ENCODE data around the gene ARID3A.

The ARID3A gene

DNA sequence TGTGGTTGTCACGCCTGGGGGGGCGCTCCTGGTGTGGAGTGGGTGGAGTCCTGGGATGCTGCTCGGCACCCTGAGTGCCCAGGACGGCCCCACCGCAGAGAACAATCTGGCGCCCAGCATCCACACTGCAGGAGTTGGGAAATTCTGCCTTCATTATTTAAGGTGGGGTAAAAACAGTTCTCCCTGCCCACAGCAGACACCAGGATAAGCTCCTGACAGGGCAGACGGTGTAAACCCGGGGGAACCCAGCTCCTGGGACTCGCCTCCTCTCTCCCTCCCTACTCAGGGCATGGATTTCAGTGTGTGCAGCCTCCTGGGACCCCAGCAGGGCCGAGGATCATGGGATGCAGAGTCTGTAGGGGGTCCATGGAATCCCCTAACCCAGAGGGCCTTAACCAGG is 50.6 kb downstream of the ARID3A start:
- Histone ChIP-seq H3K4ac (ENCODE audit: low read length) (no peak overlapping the region), H3K4me3 (ENCODE audit: low read length in 2 of 2) (no peak overlapping the region), H2BK5ac (ENCODE audit: low read length) (no peak overlapping the region), H3K36me3 (replicated peaks in 1 of 2; ENCODE audit: control insufficient read depth in 2 of 2, insufficient read depth in 2 of 2, low read length in 2 of 2) (peaks cover 4 to 20% of the 10 kb centered on the region in 2 donors), H3K4me1 (ENCODE audit: control insufficient read depth in 2 of 2, insufficient read depth in 1 of 2, low read depth in 1 of 2, low read length in 2 of 2) (peaks cover 15% of the 10 kb centered on the region in 2 donors), H3K27me3 (ENCODE audit: control insufficient read depth in 3 of 3, insufficient read depth in 3 of 3, low read depth in 1 of 3, low read length in 3 of 3) (no peaks in the 10 kb centered on the region), H2BK120ac (ENCODE audit: low read depth, low read length) (no peak overlapping the region), H2BK15ac (ENCODE audit: low read length) (no peak overlapping the region), H4K8ac (ENCODE audit: low read depth, low read length) (no peak overlapping the region), H3K79me1 (ENCODE audit: low read depth, low read length) (peaks cover 1% of the 10 kb centered on the region), H4K91ac (ENCODE audit: low read depth, low read length, poor library complexity) (no peak overlapping the region), H3K4me2 (ENCODE audit: insufficient read depth, low read length, poor library complexity, severe bottlenecking) (no peak overlapping the region), H3K9me3 (replicated peaks in 1 of 2; ENCODE audit: control insufficient read depth in 2 of 2, insufficient read depth in 1 of 2, low read depth in 1 of 2, low read length in 2 of 2) (peaks cover 0 to 5% of the 10 kb centered on the region in 2 donors), H2AFZ (ENCODE audit: low read length) (no peak overlapping the region), H3K23ac (ENCODE audit: low read depth, low read length, poor library complexity) (no peak overlapping the region), H3K18ac (ENCODE audit: low read length) (no peak overlapping the region), H3K14ac (ENCODE audit: low read length) (no peak overlapping the region), H2AK5ac (ENCODE audit: low read depth, low read length) (no peak overlapping the region), H3K9ac (ENCODE audit: low read depth, low read length, poor library complexity) (no peak overlapping the region), H2BK12ac (ENCODE audit: low read length) (no peak overlapping the region), H3K27ac (replicated peaks; ENCODE audit: low read length) (no peak overlapping the region)
- DNase-seq (ENCODE audit: low spot score) = no peak
- WGBS, 2 donors (ENCODE audit: extremely low coverage in 2 of 2, insufficient read length in 2 of 2, insufficient replicate concordance in 1 of 2) = no CpG with 5 or more reads among the region's 10 CpGs

DNA sequence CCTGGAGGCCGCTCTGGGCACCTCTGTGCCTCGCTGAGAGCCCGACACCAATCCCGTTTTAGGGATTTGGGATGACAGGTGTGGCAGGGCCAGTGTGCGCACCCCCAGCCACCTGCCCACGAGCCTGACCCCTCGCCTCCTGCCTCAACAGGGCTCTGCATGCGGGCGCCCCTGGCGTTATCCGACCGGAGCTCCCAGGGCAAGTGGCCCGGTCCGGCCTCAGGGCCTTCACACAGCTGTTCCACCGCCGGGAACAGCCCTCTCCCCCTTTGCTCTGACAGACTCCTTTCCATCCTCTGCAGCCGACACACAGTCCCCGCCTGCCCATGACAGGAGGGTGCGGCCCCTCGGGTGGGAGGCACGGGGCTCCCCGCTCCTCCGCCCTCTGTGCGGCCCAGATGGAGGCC is 51.2 kb downstream of the ARID3A start:
- Histone ChIP-seq H3K4ac (ENCODE audit: low read length) (no peak overlapping the region), H3K36me3 (replicated peaks in 1 of 2; ENCODE audit: control insufficient read depth in 2 of 2, insufficient read depth in 2 of 2, low read length in 2 of 2) (peaks cover 2 to 15% of the 10 kb centered on the region in 2 donors), H3K4me3 (ENCODE audit: low read length in 2 of 2) (no peak overlapping the region), H2AK5ac (ENCODE audit: low read depth, low read length) (no peak overlapping the region), H2BK5ac (ENCODE audit: low read length) (peak overlapping the region; percentile 75), H2BK120ac (ENCODE audit: low read depth, low read length) (no peak overlapping the region), H3K79me1 (ENCODE audit: low read depth, low read length) (peaks cover 1% of the 10 kb centered on the region), H3K23ac (ENCODE audit: low read depth, low read length, poor library complexity) (peak overlapping the region; percentile 31), H3K4me1 (ENCODE audit: control insufficient read depth in 2 of 2, insufficient read depth in 1 of 2, low read depth in 1 of 2, low read length in 2 of 2) (peaks cover 15% of the 10 kb centered on the region in 2 donors), H3K9ac (ENCODE audit: low read depth, low read length, poor library complexity) (no peak overlapping the region), H3K27me3 (ENCODE audit: control insufficient read depth in 3 of 3, insufficient read depth in 3 of 3, low read depth in 1 of 3, low read length in 3 of 3) (no peaks in the 10 kb centered on the region), H2BK12ac (ENCODE audit: low read length) (no peak overlapping the region), H3K4me2 (ENCODE audit: insufficient read depth, low read length, poor library complexity, severe bottlenecking) (peak overlapping the region; percentile 3), H2AFZ (ENCODE audit: low read length) (no peak overlapping the region), H4K91ac (ENCODE audit: low read depth, low read length, poor library complexity) (peak overlapping the region; percentile 30), H2BK15ac (ENCODE audit: low read length) (no peak overlapping the region), H3K27ac (replicated peaks; ENCODE audit: low read length) (no peak overlapping the region), H3K14ac (ENCODE audit: low read length) (no peak overlapping the region), H4K8ac (ENCODE audit: low read depth, low read length) (no peak overlapping the region), H3K9me3 (replicated peaks in 1 of 2; ENCODE audit: control insufficient read depth in 2 of 2, insufficient read depth in 1 of 2, low read depth in 1 of 2, low read length in 2 of 2) (peaks cover 0 to 3% of the 10 kb centered on the region in 2 donors), H3K18ac (ENCODE audit: low read length) (peak overlapping the region; percentile 17)
- no CpG with 5 or more reads among the region's 24 CpGs for WGBS, 2 donors (ENCODE audit: extremely low coverage in 2 of 2, insufficient read length in 2 of 2, insufficient replicate concordance in 1 of 2)
- DNase-seq (ENCODE audit: low spot score) = no peak

DNA sequence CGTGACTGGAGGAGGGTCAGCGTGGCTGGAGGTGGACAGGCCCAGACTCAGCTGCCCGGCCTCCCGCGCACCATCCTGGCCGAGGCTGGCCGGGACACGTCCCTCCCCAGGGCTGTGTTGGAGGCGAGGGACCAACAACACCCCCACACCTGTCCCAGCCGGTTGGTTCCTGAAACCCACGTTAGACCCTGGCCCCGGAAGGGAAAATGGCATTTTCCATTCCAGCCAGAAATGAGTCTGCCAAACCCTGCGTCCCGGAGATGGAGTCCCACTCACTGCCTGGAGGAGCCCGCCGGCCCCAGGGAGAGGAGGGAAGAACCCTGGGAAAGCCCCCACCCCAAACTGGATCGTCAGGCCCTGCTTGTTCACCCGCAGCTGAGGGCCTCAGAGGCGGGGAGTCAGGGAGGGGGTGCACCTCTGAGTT is 53.5 kb downstream of the ARID3A start:
- Histone ChIP-seq H3K18ac (ENCODE audit: low read length) (peak overlapping the region; percentile 33), H2BK120ac (ENCODE audit: low read depth, low read length) (peak overlapping the region; percentile 44), H4K8ac (ENCODE audit: low read depth, low read length) (no peak overlapping the region), H3K23ac (ENCODE audit: low read depth, low read length, poor library complexity) (peak overlapping the region; percentile 11), H3K9ac (ENCODE audit: low read depth, low read length, poor library complexity) (peak overlapping the region; percentile 56), H2BK15ac (ENCODE audit: low read length) (no peak overlapping the region), H2BK12ac (ENCODE audit: low read length) (peak overlapping the region; percentile 48), H2BK5ac (ENCODE audit: low read length) (no peak overlapping the region), H3K79me1 (ENCODE audit: low read depth, low read length) (peaks cover 3% of the 10 kb centered on the region), H3K27ac (replicated peaks; ENCODE audit: low read length) (peak overlapping the region; percentile 67), H3K9me3 (replicated peaks in 1 of 2; ENCODE audit: control insufficient read depth in 2 of 2, insufficient read depth in 1 of 2, low read depth in 1 of 2, low read length in 2 of 2) (no peaks in the 10 kb centered on the region), H3K4ac (ENCODE audit: low read length) (peak overlapping the region; percentile 8), H3K4me3 (ENCODE audit: low read length in 2 of 2) (no peak overlapping the region), H3K14ac (ENCODE audit: low read length) (peak overlapping the region; percentile 56), H3K27me3 (ENCODE audit: control insufficient read depth in 3 of 3, insufficient read depth in 3 of 3, low read depth in 1 of 3, low read length in 3 of 3) (no peaks in the 10 kb centered on the region), H4K91ac (ENCODE audit: low read depth, low read length, poor library complexity) (no peak overlapping the region), H3K36me3 (replicated peaks in 1 of 2; ENCODE audit: control insufficient read depth in 2 of 2, insufficient read depth in 2 of 2, low read length in 2 of 2) (peaks cover 0 to 3% of the 10 kb centered on the region in 2 donors), H3K4me1 (ENCODE audit: control insufficient read depth in 2 of 2, insufficient read depth in 1 of 2, low read depth in 1 of 2, low read length in 2 of 2) (peaks cover 16 to 20% of the 10 kb centered on the region in 2 donors), H3K4me2 (ENCODE audit: insufficient read depth, low read length, poor library complexity, severe bottlenecking) (no peak overlapping the region), H2AFZ (ENCODE audit: low read length) (peak overlapping the region; percentile 45), H2AK5ac (ENCODE audit: low read depth, low read length) (peak overlapping the region; percentile 72)
- no CpG with 5 or more reads among the region's 19 CpGs for WGBS, 2 donors (ENCODE audit: extremely low coverage in 2 of 2, insufficient read length in 2 of 2, insufficient replicate concordance in 1 of 2)
- no peak for DNase-seq (ENCODE audit: low spot score)

DNA sequence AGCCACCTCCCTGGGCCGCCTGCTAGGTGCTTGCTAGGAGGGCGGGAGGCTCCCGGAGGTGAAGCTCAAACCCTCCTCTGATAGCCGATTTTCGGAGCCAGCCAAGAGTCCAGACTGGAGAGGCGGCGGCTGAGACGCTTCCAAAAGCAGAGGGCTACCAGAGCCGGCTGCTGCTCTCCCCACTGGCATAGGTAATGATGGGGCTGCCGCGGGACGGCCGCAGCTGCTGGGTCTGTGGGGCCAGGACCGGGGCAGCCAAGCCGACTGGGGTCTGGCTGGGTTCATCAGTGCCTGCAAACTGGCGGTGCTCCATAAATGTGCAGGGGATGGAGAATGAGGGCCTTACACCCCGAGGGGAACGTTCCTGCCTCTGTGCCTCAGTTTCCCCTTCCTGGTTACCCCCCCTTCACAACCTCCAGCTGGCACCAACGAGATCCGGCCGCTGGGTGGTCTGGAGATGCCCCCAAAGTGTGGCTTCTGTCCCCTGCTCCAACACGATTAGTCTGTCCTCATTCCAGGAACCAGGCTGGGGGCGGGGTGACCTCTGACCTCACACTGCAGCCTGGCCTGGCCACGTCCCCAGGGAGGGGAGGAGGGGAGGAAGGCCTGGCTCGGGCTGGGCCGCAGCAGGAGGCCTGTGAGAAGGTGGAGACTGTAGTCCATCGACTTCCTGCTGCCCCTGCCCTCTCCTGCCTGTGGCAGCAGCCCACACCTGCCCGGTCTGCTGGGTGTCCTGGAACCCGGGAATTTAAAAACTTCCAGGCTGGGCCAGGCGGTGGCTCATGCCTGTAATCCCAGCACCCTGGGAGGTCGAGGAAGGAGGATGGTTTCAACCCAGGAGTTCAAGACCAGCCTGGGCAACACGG is 54.5 kb downstream of the ARID3A start:
- peak overlapping the region; percentile 34 for H3K23ac ChIP-seq (ENCODE audit: low read depth, low read length, poor library complexity)
- peak overlapping the region; percentile 75 for H2AFZ ChIP-seq (ENCODE audit: low read length)
- H2AK5ac ChIP-seq (ENCODE audit: low read depth, low read length) = peak overlapping the region; percentile 98
- H3K4me3 ChIP-seq (ENCODE audit: low read length in 2 of 2) = peak overlapping the region in 1 of 2 donors; percentile 37
- no peaks in the 10 kb centered on the region for H3K27me3 ChIP-seq (ENCODE audit: control insufficient read depth in 3 of 3, insufficient read depth in 3 of 3, low read depth in 1 of 3, low read length in 3 of 3)
- H4K91ac ChIP-seq (ENCODE audit: low read depth, low read length, poor library complexity) = peak overlapping the region; percentile 99
- no peaks in the 10 kb centered on the region for H3K36me3 ChIP-seq (replicated peaks in 1 of 2; ENCODE audit: control insufficient read depth in 2 of 2, insufficient read depth in 2 of 2, low read length in 2 of 2)
- H3K27ac ChIP-seq (replicated peaks; ENCODE audit: low read length) = peak overlapping the region; percentile 96
- peak overlapping the region; percentile 99 for H3K18ac ChIP-seq (ENCODE audit: low read length)
- H3K4me2 ChIP-seq (ENCODE audit: insufficient read depth, low read length, poor library complexity, severe bottlenecking) = peak overlapping the region; percentile 57
- H3K4ac ChIP-seq (ENCODE audit: low read length) = no peak overlapping the region
- H2BK120ac ChIP-seq (ENCODE audit: low read depth, low read length) = peak overlapping the region; percentile 94
- H2BK5ac ChIP-seq (ENCODE audit: low read length) = peak overlapping the region; percentile 93
- peak overlapping the region; percentile 70 for H3K9ac ChIP-seq (ENCODE audit: low read depth, low read length, poor library complexity)
- peak; percentile 85 for DNase-seq (ENCODE audit: low spot score)
- peak overlapping the region; percentile 97 for H2BK15ac ChIP-seq (ENCODE audit: low read length)
- H3K4me1 ChIP-seq (ENCODE audit: control insufficient read depth in 2 of 2, insufficient read depth in 1 of 2, low read depth in 1 of 2, low read length in 2 of 2) = peaks cover 18 to 20% of the 10 kb centered on the region in 2 donors
- no peaks in the 10 kb centered on the region for H3K9me3 ChIP-seq (replicated peaks in 1 of 2; ENCODE audit: control insufficient read depth in 2 of 2, insufficient read depth in 1 of 2, low read depth in 1 of 2, low read length in 2 of 2)
- H3K79me1 ChIP-seq (ENCODE audit: low read depth, low read length) = peaks cover 7% of the 10 kb centered on the region
- no CpG with 5 or more reads among the region's 32 CpGs for WGBS, 2 donors (ENCODE audit: extremely low coverage in 2 of 2, insufficient read length in 2 of 2, insufficient replicate concordance in 1 of 2)
- peak overlapping the region; percentile 56 for H3K14ac ChIP-seq (ENCODE audit: low read length)
- H4K8ac ChIP-seq (ENCODE audit: low read depth, low read length) = no peak overlapping the region
- peak overlapping the region; percentile 84 for H2BK12ac ChIP-seq (ENCODE audit: low read length)

Data from neuronal stem cell (in vitro differentiated cells).